HepG2 (cell line): ENCODE results near the gene ACP7. TPM values are rescaled to one million over a fixed set of nuclear protein-coding genes. Genes with fewer than 3 reads are reported as not detected.

Experiments
- CAMTA2 ChIP-seq: sonication (generic); formaldehyde crosslinking; IDR thresholded peaks from 2 replicates; pipeline ENCODE4 v1.4.0; 2020; ENCODE audit warnings: mild to moderate bottlenecking, missing genetic modification reagents, borderline replicate concordance
- CREB1 ChIP-seq, 2 experiments: fragments of 450-650 bp in 1 of 2; IDR thresholded peaks; 2 replicates each; pipeline ENCODE4 v1.6.1; 2016 to 2017; ENCODE audit warnings: control low read depth in 1 of 2, mild to moderate bottlenecking in 1 of 2, missing compliant biosample characterization in 1 of 2, missing genetic modification characterization in 1 of 2
- CREM ChIP-seq, 2 experiments: sonication (generic) in 1 of 2; formaldehyde crosslinking in 1 of 2; IDR thresholded peaks; 2 replicates each; pipeline versions ENCODE4 v1.4.0 to v1.6.1; 2016 to 2020; ENCODE audit warnings: antibody characterized with exemption in 1 of 2, mild to moderate bottlenecking in 1 of 2, missing genetic modification reagents in 1 of 2
- KDM5B ChIP-seq: sonication (generic); formaldehyde crosslinking; IDR thresholded peaks from 2 replicates; pipeline ENCODE4 v1.4.0; 2020; ENCODE audit warnings: missing genetic modification reagents, mild to moderate bottlenecking, borderline replicate concordance
- KMT2A ChIP-seq: sonication (generic); formaldehyde crosslinking; IDR thresholded peaks from 2 replicates; pipeline ENCODE4 v1.4.0; 2020; ENCODE audit warnings: missing genetic modification reagents
- MED1 ChIP-seq: sonication (generic); formaldehyde crosslinking; IDR thresholded peaks from 2 replicates; pipeline ENCODE4 v1.4.0; 2020; ENCODE audit warnings: missing genetic modification reagents
- NFE2L2 ChIP-seq: fragments of 150-350 bp; IDR thresholded peaks from 2 replicates; pipeline ENCODE4 v1.6.1; 2014; ENCODE audit warnings: low read length
- PITX1 ChIP-seq: sonication (generic); formaldehyde crosslinking; IDR thresholded peaks from 2 replicates; pipeline ENCODE4 v1.5.1; 2020; ENCODE audit warnings: mild to moderate bottlenecking, missing genetic modification reagents
- SMAD9 ChIP-seq: sonication (generic); formaldehyde crosslinking; IDR thresholded peaks from 2 replicates; pipeline ENCODE4 v1.5.1; 2020; ENCODE audit warnings: mild to moderate bottlenecking, missing genetic modification reagents
- SMC3 ChIP-seq: IDR thresholded peaks from 2 replicates; pipeline ENCODE4 v1.6.1; 2011; ENCODE audit warnings: low read length, improper control_type of control experiment
- TARDBP ChIP-seq: sonication (generic); formaldehyde crosslinking; IDR thresholded peaks from 2 replicates; pipeline ENCODE4 v1.8.0; 2022; ENCODE audit warnings: mild to moderate bottlenecking, missing genetic modification reagents
- ZNF10 ChIP-seq: sonication (generic); formaldehyde crosslinking; IDR thresholded peaks from 2 replicates; pipeline ENCODE4 v1.4.0; 2020; ENCODE audit warnings: mild to moderate bottlenecking, low read depth, missing genetic modification reagents, borderline replicate concordance
- ZNF260 ChIP-seq: sonication (generic); formaldehyde crosslinking; IDR thresholded peaks from 2 replicates; pipeline ENCODE4 v1.4.0; 2020; ENCODE audit warnings: missing genetic modification reagents, low read depth, mild to moderate bottlenecking, borderline replicate concordance
- ZNF468 ChIP-seq: sonication (generic); formaldehyde crosslinking; IDR thresholded peaks from 2 replicates; pipeline ENCODE4 v1.8.0; 2022; ENCODE audit warnings: mild to moderate bottlenecking, moderate library complexity, missing genetic modification reagents
- ZNF562 ChIP-seq: sonication (generic); formaldehyde crosslinking; IDR thresholded peaks from 2 replicates; pipeline ENCODE4 v1.8.0; 2022; ENCODE audit warnings: missing genetic modification reagents, borderline replicate concordance
- ZNF7 ChIP-seq: IDR thresholded peaks from 2 replicates; pipeline ENCODE4 v1.6.1; 2016; ENCODE audit warnings: missing biosample characterization, missing genetic modification reagents
- ZNF747 ChIP-seq: sonication (generic); formaldehyde crosslinking; IDR thresholded peaks from 2 replicates; pipeline ENCODE4 v1.8.1; 2023; ENCODE audit warnings: missing genetic modification reagents, mild to moderate bottlenecking, borderline replicate concordance
- ZNF768 ChIP-seq: sonication (generic); formaldehyde crosslinking; IDR thresholded peaks from 2 replicates; pipeline ENCODE4 v1.4.0; 2020; ENCODE audit warnings: missing genetic modification reagents
- polyA plus RNA-seq, 8 experiments: library from polyadenylated mRNA; depleted of rRNA in 3 of 8; stranded (reverse) in 7 of 8; unstranded in 1 of 8; fragments of >200 nt; fragmentation: Illumina TruSeq in 4 of 8; extraction: Trizol in 4 of 8; gene quantifications; 2 replicates each; pipeline versions ENCODE4 v1.2.1 to v1.2.3, GENCODE V29; 2011 to 2016; ENCODE audit warnings: low read depth in 4 of 8, missing spikeins in 1 of 8, mixed read lengths in 1 of 8; ENCODE audit not compliant: insufficient read depth in 1 of 8
- total RNA-seq, 5 experiments: library from RNA; depleted of rRNA; stranded (reverse); fragments of >200 nt; fragmentation: Illumina TruSeq; extraction: Trizol; gene quantifications; 2 replicates each; pipeline ENCODE4 v1.2.3, GENCODE V29; 2016; ENCODE audit warnings: low read depth in 1 of 5
- TF ChIP-seq, protein P1 (sequence below): sonication (generic); formaldehyde crosslinking; IDR thresholded peaks from 2 replicates; pipeline ENCODE4 v1.9.0; 2022; ENCODE audit warnings: low read depth, missing genetic modification reagents
- TF ChIP-seq, protein P2 (sequence below): sonication (generic); formaldehyde crosslinking; IDR thresholded peaks from 2 replicates; pipeline ENCODE4 v1.5.0; 2020; ENCODE audit warnings: mild to moderate bottlenecking, missing genetic modification reagents
- TF ChIP-seq, protein P3 (sequence below): sonication (generic); formaldehyde crosslinking; IDR thresholded peaks from 2 replicates; pipeline ENCODE4 v1.4.0; 2020; ENCODE audit warnings: mild to moderate bottlenecking, low read depth, missing genetic modification reagents
- TF ChIP-seq, protein P4 (sequence below): sonication (generic); formaldehyde crosslinking; IDR thresholded peaks from 2 replicates; pipeline ENCODE4 v1.5.0; 2020; ENCODE audit warnings: mild to moderate bottlenecking, missing genetic modification reagents, borderline replicate concordance

The ACP7 gene
- total and polyA plus RNA-seq, 2 of the 13 experiments (the other 11 are each of a cell fraction or from before 2014, with no cell fraction given): not detected

DNA sequence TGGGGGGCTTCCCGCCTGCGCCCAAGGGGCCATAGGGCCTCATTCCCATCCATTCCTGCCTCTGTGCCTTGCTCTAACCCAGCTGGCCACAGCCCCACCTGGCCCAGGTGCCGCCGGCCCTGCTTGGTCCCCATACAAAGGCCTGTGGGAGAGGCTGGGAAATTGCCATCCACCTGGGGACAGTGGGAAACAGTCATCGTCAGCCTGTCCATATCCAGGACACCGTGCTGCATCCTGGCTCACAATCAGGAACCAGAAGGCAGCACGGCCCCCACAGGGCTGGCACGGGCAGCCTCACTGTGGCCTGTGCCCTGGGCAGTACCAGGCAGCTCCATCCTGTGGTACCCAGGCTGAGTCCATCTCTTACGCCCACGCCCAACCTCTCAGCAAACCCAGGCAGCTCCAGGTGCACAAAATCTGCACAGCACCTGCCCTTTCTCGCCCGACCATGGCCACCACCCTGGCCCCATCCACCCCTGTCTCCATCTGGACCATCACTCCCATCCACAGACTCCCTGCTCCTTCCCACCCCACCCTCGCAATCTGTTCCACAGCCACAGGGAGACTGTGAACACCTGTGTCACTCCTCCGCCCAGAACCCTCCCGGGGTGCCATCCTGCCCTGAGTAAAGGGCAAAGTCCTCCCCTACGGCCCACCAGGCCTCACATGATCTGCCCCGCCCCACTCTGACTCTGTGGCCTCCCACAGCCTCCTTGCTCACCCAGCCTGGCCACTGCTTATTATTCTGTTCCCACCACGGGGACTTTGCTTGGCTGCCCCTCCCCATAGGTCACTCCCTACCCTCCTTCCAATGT is 30.7 kb upstream of the ACP7 start (continued):
- TF ChIP-seq PITX1 (CRISPR knock-in tag) (peak; percentile 55; the same call in 1 of the 2 replicates), CAMTA2 (CRISPR knock-in tag) (no peak), SMAD9 (no peak), ZNF768 (no peak), NFE2L2 (no peak), KDM5B (no peak), ZNF10 (CRISPR knock-in tag) (no peak), ZNF747 (CRISPR knock-in tag) (no peak), ZNF468 (CRISPR knock-in tag) (no peak), ZNF7 (no peak), ZNF562 (CRISPR knock-in tag) (no peak), MED1 (CRISPR knock-in tag) (peak; percentile 49; the same call in 1 of the 2 replicates), ZNF260 (no peak), CREB1 (IDR thresholded peaks at IDR 0.05) (no peak), CREB1 (CRISPR knock-in tag; IDR thresholded peaks at IDR 0.05) (no peak), KMT2A (CRISPR knock-in tag) (no peak), CREM (IDR thresholded peaks at IDR 0.05) (no peak), CREM (CRISPR knock-in tag; IDR thresholded peaks at IDR 0.05) (no peak), TARDBP (CRISPR knock-in tag) (0 out of 2 replicates have a peak, but pooled peaks have one; percentile 37), SMC3 (no peak)
- TF ChIP-seq, protein P1, sequence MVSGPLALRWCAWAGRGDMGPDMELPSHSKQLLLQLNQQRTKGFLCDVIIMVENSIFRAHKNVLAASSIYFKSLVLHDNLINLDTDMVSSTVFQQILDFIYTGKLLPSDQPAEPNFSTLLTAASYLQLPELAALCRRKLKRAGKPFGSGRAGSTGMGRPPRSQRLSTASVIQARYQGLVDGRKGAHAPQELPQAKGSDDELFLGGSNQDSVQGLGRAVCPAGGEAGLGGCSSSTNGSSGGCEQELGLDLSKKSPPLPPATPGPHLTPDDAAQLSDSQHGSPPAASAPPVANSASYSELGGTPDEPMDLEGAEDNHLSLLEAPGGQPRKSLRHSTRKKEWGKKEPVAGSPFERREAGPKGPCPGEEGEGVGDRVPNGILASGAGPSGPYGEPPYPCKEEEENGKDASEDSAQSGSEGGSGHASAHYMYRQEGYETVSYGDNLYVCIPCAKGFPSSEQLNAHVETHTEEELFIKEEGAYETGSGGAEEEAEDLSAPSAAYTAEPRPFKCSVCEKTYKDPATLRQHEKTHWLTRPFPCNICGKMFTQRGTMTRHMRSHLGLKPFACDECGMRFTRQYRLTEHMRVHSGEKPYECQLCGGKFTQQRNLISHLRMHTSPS: peak; percentile 86
- TF ChIP-seq, protein P2, sequence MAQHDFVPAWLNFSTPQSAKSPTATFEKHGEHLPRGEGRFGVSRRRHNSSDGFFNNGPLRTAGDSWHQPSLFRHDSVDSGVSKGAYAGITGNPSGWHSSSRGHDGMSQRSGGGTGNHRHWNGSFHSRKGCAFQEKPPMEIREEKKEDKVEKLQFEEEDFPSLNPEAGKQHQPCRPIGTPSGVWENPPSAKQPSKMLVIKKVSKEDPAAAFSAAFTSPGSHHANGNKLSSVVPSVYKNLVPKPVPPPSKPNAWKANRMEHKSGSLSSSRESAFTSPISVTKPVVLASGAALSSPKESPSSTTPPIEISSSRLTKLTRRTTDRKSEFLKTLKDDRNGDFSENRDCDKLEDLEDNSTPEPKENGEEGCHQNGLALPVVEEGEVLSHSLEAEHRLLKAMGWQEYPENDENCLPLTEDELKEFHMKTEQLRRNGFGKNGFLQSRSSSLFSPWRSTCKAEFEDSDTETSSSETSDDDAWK (CRISPR knock-in tag): no peak
- TF ChIP-seq, protein P3, sequence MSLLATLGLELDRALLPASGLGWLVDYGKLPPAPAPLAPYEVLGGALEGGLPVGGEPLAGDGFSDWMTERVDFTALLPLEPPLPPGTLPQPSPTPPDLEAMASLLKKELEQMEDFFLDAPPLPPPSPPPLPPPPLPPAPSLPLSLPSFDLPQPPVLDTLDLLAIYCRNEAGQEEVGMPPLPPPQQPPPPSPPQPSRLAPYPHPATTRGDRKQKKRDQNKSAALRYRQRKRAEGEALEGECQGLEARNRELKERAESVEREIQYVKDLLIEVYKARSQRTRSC (CRISPR knock-in tag): no peak
- TF ChIP-seq, protein P4, sequence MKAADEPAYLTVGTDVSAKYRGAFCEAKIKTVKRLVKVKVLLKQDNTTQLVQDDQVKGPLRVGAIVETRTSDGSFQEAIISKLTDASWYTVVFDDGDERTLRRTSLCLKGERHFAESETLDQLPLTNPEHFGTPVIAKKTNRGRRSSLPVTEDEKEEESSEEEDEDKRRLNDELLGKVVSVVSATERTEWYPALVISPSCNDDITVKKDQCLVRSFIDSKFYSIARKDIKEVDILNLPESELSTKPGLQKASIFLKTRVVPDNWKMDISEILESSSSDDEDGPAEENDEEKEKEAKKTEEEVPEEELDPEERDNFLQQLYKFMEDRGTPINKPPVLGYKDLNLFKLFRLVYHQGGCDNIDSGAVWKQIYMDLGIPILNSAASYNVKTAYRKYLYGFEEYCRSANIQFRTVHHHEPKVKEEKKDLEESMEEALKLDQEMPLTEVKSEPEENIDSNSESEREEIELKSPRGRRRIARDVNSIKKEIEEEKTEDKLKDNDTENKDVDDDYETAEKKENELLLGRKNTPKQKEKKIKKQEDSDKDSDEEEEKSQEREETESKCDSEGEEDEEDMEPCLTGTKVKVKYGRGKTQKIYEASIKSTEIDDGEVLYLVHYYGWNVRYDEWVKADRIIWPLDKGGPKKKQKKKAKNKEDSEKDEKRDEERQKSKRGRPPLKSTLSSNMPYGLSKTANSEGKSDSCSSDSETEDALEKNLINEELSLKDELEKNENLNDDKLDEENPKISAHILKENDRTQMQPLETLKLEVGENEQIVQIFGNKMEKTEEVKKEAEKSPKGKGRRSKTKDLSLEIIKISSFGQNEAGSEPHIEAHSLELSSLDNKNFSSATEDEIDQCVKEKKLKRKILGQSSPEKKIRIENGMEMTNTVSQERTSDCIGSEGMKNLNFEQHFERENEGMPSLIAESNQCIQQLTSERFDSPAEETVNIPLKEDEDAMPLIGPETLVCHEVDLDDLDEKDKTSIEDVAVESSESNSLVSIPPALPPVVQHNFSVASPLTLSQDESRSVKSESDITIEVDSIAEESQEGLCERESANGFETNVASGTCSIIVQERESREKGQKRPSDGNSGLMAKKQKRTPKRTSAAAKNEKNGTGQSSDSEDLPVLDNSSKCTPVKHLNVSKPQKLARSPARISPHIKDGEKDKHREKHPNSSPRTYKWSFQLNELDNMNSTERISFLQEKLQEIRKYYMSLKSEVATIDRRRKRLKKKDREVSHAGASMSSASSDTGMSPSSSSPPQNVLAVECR (CRISPR knock-in tag): peak; percentile 43; the same call in 1 of the 2 replicates
